HCT116 (cell line): ENCODE results near the gene A4GALT. TPM values are rescaled to one million over a fixed set of nuclear protein-coding genes. Genes with fewer than 3 reads are reported as not detected.

ENCODE experiments used
- ATAC-seq: fragments of 200-7000 bp; cut with Tn5 transposase; 2 replicates; pipeline ENCODE4 v1.9.1; 2020; ENCODE audit warnings: mild to moderate bottlenecking, moderate library complexity
- BruUV-seq: library from RNA; stranded (reverse); fragments of 400-500 nt; replicated peaks from 2 replicates; lab custom pipeline; 2021; lab: Mats Ljungman, UMichigan
- CTCF ChIA-PET: fragments of 300-600 bp; sonication (Branson Sonifier 250); formaldehyde crosslinking; loops from one replicate; lab custom pipeline; 2021; ENCODE audit warnings: antibody characterized with exemption; lab: Charles Lee
- POLR2A ChIA-PET: fragments of 300-600, 350-600 bp; sonication (Branson Sonifier 250); formaldehyde crosslinking; loops from one replicate; lab custom pipeline; 2021; ENCODE audit warnings: antibody characterized with exemption; lab: Charles Lee
- RAD21 ChIA-PET, 2 experiments: fragments of 300-600 bp; sonication (Branson Sonifier 250); formaldehyde crosslinking; loops; one replicate each; lab custom pipeline; 2023; ENCODE audit warnings: low total read pairs in 2 of 2; ENCODE audit not compliant: uncharacterized antibody in 2 of 2, unreplicated experiment in 2 of 2, low non-redundant PET in 1 of 2; lab: Charles Lee
- DNase-seq: peaks from one replicate; pipeline ENCODE4 v3.0.0-alpha.2; 2010; ENCODE audit warnings: low read depth, low spot score
- H2AFZ ChIP-seq: fragments of 200-600 bp; shearing (Covaris generic), sonication (generic); 2 replicates; pipeline ENCODE4 v1.6.1; 2017; ENCODE audit warnings: low read depth, mixed run types, mixed read lengths, antibody characterized with exemption, low read length; ENCODE audit not compliant: poor library complexity, severe bottlenecking
- H3K27ac ChIP-seq: 2 replicates; pipeline ENCODE4 v1.5.1; 2012; ENCODE audit warnings: low read depth, low read length
- H3K27me3 ChIP-seq: fragments of 200-600 bp; sonication (generic); 2 replicates; pipeline ENCODE4 v1.6.1; 2016; ENCODE audit warnings: mixed run types, low read length, mixed read lengths; ENCODE audit not compliant: insufficient read depth
- H3K36me3 ChIP-seq, 2 experiments: fragments of 200-500 bp in 1 of 2; fragments of 200-600 bp in 1 of 2; sonication (Bioruptor generic) in 1 of 2; sonication (generic) in 1 of 2; 2 replicates each; pipeline versions ENCODE4 v1.5.1 to v1.6.1; 2014 to 2016; ENCODE audit warnings: low read length in 2 of 2, inconsistent platforms in 1 of 2, mixed read lengths in 1 of 2, mixed run types in 1 of 2; ENCODE audit not compliant: insufficient read depth in 2 of 2, control insufficient read depth in 1 of 2
- H3K4me1 ChIP-seq, 2 experiments: fragments of 200-600 bp in 1 of 2; sonication (generic) in 1 of 2; 2 replicates each; pipeline versions ENCODE4 v1.5.1 to v1.6.1; 2012 to 2017; ENCODE audit warnings: low read length in 2 of 2, inconsistent platforms in 1 of 2, mild to moderate bottlenecking in 1 of 2, mixed read lengths in 1 of 2, mixed run types in 1 of 2, moderate library complexity in 1 of 2; ENCODE audit not compliant: insufficient read depth in 2 of 2, control insufficient read depth in 1 of 2
- H3K4me2 ChIP-seq: fragments of 200-600 bp; sonication (generic); 2 replicates; pipeline ENCODE4 v1.6.1; 2017; ENCODE audit warnings: mixed run types, low read length, mixed read lengths
- H3K4me3 ChIP-seq, 2 experiments: fragments of 200-600 bp in 1 of 2; sonication (generic) in 1 of 2; replicated peaks in 1 of 2; 2 replicates each; pipeline ENCODE4 v1.5.1; 2011 to 2016; ENCODE audit warnings: low read length in 2 of 2, control low read depth in 1 of 2, low read depth in 1 of 2, mild to moderate bottlenecking in 1 of 2, mixed read lengths in 1 of 2, mixed run types in 1 of 2
- H3K79me2 ChIP-seq: fragments of 200-600 bp; sonication (generic); 2 replicates; pipeline ENCODE4 v1.6.1; 2017; ENCODE audit warnings: mild to moderate bottlenecking, mixed run types, low read length, moderate library complexity, mixed read lengths; ENCODE audit not compliant: insufficient read depth
- H3K9ac ChIP-seq: fragments of 200-600 bp; sonication (generic); 2 replicates; pipeline ENCODE4 v1.6.1; 2016; ENCODE audit warnings: low read length, mixed read lengths
- H3K9me2 ChIP-seq: fragments of 200-600 bp; sonication (generic), shearing (Covaris generic); 2 replicates; pipeline ENCODE4 v1.6.1; 2017; ENCODE audit warnings: mixed run types, mild to moderate bottlenecking, moderate library complexity; ENCODE audit not compliant: insufficient read depth
- H3K9me3 ChIP-seq, 2 experiments: fragments of 200-500 bp in 1 of 2; fragments of 200-600 bp in 1 of 2; sonication (Bioruptor generic) in 1 of 2; sonication (generic) in 1 of 2; 2 replicates each; pipeline ENCODE4 v1.6.1; 2014 to 2017; ENCODE audit warnings: low read length in 2 of 2, mixed read lengths in 2 of 2, inconsistent platforms in 1 of 2, low read depth in 1 of 2, mild to moderate bottlenecking in 1 of 2, mixed run types in 1 of 2, moderate library complexity in 1 of 2; ENCODE audit not compliant: control insufficient read depth in 1 of 2, insufficient read depth in 1 of 2
- H4K20me1 ChIP-seq: fragments of 200-600 bp; sonication (generic), shearing (Covaris generic); 2 replicates; pipeline ENCODE4 v1.6.1; 2017; ENCODE audit warnings: mixed run types, mild to moderate bottlenecking, moderate library complexity; ENCODE audit not compliant: insufficient read depth
- CBX3 ChIP-seq: IDR thresholded peaks from 2 replicates; pipeline ENCODE4 v1.6.1; 2012; ENCODE audit warnings: low read depth
- CEBPB ChIP-seq: IDR thresholded peaks from 2 replicates; pipeline ENCODE4 v1.6.1; 2012; ENCODE audit warnings: low read depth
- EGR1 ChIP-seq: IDR thresholded peaks from 2 replicates; pipeline ENCODE4 v1.6.1; 2012; ENCODE audit warnings: low read depth
- ELF1 ChIP-seq: IDR thresholded peaks from 2 replicates; pipeline ENCODE4 v1.6.1; 2012; ENCODE audit warnings: low read depth, borderline replicate concordance
- EZH2 ChIP-seq: fragments of 200-600 bp; sonication (generic); IDR thresholded peaks from 2 replicates; pipeline ENCODE4 v1.6.1; 2017; ENCODE audit warnings: antibody characterized with exemption, mixed run types
- FOSL1 ChIP-seq: IDR thresholded peaks from 2 replicates; pipeline ENCODE4 v1.6.1; 2012; ENCODE audit warnings: low read depth
- JUND ChIP-seq: IDR thresholded peaks from 2 replicates; pipeline ENCODE4 v1.6.1; 2012
- POLR2A ChIP-seq: IDR thresholded peaks from 2 replicates; pipeline ENCODE4 v1.7.0; 2011; ENCODE audit warnings: borderline replicate concordance; ENCODE audit not compliant: insufficient read depth, insufficient read length; ENCODE audit errors: extremely low read depth
- RAD21 ChIP-seq: IDR thresholded peaks from 2 replicates; pipeline ENCODE4 v1.6.1; 2012; ENCODE audit warnings: low read depth, mild to moderate bottlenecking
- SIN3A ChIP-seq: IDR thresholded peaks from 2 replicates; pipeline ENCODE4 v1.6.1; 2012; ENCODE audit warnings: low read depth
- SRF ChIP-seq: IDR thresholded peaks from 2 replicates; pipeline ENCODE4 v1.6.1; 2012; ENCODE audit warnings: low read depth
- TCF7L2 ChIP-seq: IDR thresholded peaks from 2 replicates; pipeline ENCODE4 v1.7.0; 2011; ENCODE audit warnings: borderline replicate concordance, inconsistent platforms; ENCODE audit not compliant: insufficient read depth, insufficient read length; ENCODE audit errors: extremely low read depth
- YY1 ChIP-seq: IDR thresholded peaks from 2 replicates; pipeline ENCODE4 v1.6.1; 2011; ENCODE audit warnings: low read length, low read depth, moderate library complexity, mild to moderate bottlenecking; ENCODE audit not compliant: insufficient replicate concordance; ENCODE audit errors: extremely low read depth
- ZNF274 ChIP-seq: fragments of 200-500 bp; sonication (Bioruptor generic); IDR thresholded peaks from 2 replicates; pipeline ENCODE4 v1.6.1; 2014; ENCODE audit warnings: mild to moderate bottlenecking, low read depth, low read length, inconsistent platforms
- intact Hi-C: fragments of 100-400 bp; cut with micrococcal nuclease; formaldehyde crosslinking; loops from 2 replicates; pipeline ENCODE4 v1.10.0; 2022
- total RNA-seq: library from RNA; stranded (reverse); gene quantifications from one replicate; pipeline ENCODE4 v1.2.1, GENCODE V29; 2021; ENCODE audit not compliant: unreplicated experiment
- TF ChIP-seq, protein P1 (sequence below): IDR thresholded peaks from 2 replicates; pipeline ENCODE4 v1.6.1; 2012
- TF ChIP-seq, protein P2 (sequence below): IDR thresholded peaks from 2 replicates; pipeline ENCODE4 v1.6.1; 2011; ENCODE audit warnings: mild to moderate bottlenecking, low read length, moderate library complexity; ENCODE audit not compliant: insufficient replicate concordance; ENCODE audit errors: extremely low read depth
- TF ChIP-seq, protein P3 (sequence below): IDR thresholded peaks from 2 replicates; pipeline ENCODE4 v1.6.1; 2012

A4GALT gene
- total RNA-seq, 1 experiment from 2014 or later: 16.0 TPM

DNA sequence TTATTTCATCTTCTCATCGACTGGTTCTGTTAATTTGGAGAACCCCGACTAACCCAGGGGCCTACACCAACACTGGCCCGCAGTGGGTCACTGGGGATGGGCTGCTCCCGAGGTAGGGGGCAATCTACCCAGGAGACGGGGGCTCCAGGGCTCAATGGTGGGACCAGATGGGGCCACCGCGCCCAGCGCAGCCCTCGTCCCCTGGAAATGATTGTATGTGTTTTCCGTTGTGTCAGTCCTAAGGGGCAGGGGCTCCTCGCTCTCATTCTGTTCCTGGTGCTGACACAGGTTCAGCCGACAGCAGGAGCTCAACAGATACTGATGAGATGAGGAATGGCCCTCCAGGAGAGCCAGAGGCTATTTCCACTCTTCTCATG, 20.7 kb downstream of the A4GALT start:
- no peaks in the 10 kb centered on the region for H3K9me3 ChIP-seq
- no peaks in the 10 kb centered on the region for H4K20me1 ChIP-seq
- H3K4me3 ChIP-seq: no peak overlapping the region
- no peaks in the 10 kb centered on the region for H3K27me3 ChIP-seq
- ATAC-seq (no peak), DNase-seq (no peak)
- RAD21 ChIA-PET: no interaction called here
- BruUV-seq: no TSS peak
- H2AFZ ChIP-seq: no peak overlapping the region
- H3K9ac ChIP-seq: no peak overlapping the region
- peaks cover 26 to 37% of the 10 kb centered on the region in 2 experiments for H3K4me1 ChIP-seq
- CTCF ChIA-PET: no interaction called here
- no peaks in the 10 kb centered on the region for H3K9me2 ChIP-seq
- H3K36me3 ChIP-seq: no peaks in the 10 kb centered on the region
- intact Hi-C loops: no loop called here
- H3K27ac ChIP-seq: no peak overlapping the region; the same call in 1 of the 2 replicates
- POLR2A ChIA-PET: no interaction called here
- H3K79me2 ChIP-seq: peaks cover 6% of the 10 kb centered on the region; the same call in 1 of the 2 replicates
- no peak for TF ChIP-seq SRF
- TF ChIP-seq, protein P1, sequence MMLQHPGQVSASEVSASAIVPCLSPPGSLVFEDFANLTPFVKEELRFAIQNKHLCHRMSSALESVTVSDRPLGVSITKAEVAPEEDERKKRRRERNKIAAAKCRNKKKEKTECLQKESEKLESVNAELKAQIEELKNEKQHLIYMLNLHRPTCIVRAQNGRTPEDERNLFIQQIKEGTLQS: no peak
- TF ChIP-seq YY1: no peak
- no peak for TF ChIP-seq TCF7L2
- no peak for TF ChIP-seq EZH2
- TF ChIP-seq, protein P2, sequence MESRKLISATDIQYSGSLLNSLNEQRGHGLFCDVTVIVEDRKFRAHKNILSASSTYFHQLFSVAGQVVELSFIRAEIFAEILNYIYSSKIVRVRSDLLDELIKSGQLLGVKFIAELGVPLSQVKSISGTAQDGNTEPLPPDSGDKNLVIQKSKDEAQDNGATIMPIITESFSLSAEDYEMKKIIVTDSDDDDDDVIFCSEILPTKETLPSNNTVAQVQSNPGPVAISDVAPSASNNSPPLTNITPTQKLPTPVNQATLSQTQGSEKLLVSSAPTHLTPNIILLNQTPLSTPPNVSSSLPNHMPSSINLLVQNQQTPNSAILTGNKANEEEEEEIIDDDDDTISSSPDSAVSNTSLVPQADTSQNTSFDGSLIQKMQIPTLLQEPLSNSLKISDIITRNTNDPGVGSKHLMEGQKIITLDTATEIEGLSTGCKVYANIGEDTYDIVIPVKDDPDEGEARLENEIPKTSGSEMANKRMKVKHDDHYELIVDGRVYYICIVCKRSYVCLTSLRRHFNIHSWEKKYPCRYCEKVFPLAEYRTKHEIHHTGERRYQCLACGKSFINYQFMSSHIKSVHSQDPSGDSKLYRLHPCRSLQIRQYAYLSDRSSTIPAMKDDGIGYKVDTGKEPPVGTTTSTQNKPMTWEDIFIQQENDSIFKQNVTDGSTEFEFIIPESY: no peak
- no peak for TF ChIP-seq CEBPB
- no peak for TF ChIP-seq EGR1
- no peak for TF ChIP-seq JUND
- TF ChIP-seq RAD21: no peak
- TF ChIP-seq, protein P3, sequence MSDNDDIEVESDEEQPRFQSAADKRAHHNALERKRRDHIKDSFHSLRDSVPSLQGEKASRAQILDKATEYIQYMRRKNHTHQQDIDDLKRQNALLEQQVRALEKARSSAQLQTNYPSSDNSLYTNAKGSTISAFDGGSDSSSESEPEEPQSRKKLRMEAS: no peak
- no peak for TF ChIP-seq SIN3A
- TF ChIP-seq FOSL1: no peak
- TF ChIP-seq CBX3: no peak
- TF ChIP-seq POLR2A: no peak
- TF ChIP-seq ZNF274: no peak
- TF ChIP-seq ELF1: no peak
- H3K4me2 ChIP-seq: no peak overlapping the region
